Dermis blood vessel endothelial cell (primary cell): ENCODE data around the gene SLC23A2. TPM values are rescaled to one million over a fixed set of nuclear protein-coding genes. Genes with fewer than 3 reads are reported as not detected.
"Not testable (repeated sequence)": the region's sequence is repeated elsewhere in the genome, so short reads cannot be mapped to it uniquely, and the experiment has no call there.

Experiments
- DNase-seq: peaks from one replicate; pipeline ENCODE4 v3.0.0; 2010
- total RNA-seq: library from RNA; depleted of rRNA; stranded (reverse); fragments of >200 nt; gene quantifications from 2 replicates; pipeline ENCODE4 v1.2.3, GENCODE V29; 2014

Gene SLC23A2
- total RNA-seq, 1 donor from 2014 or later, result 18.2 TPM

- no peak for DNase-seq
Measured at GRCh38 chr20:5005326-5005725, 4.0 kb upstream of the SLC23A2 start.

GRCh38 chr20:5004825-5005224 is 3.5 kb upstream of the SLC23A2 start:
- not testable (repeated sequence) for DNase-seq

- DNase-seq, result no peak
Measured at GRCh38 chr20:5003626-5004025, 2.3 kb upstream of the SLC23A2 start.

- no peak for DNase-seq
Measured at GRCh38 chr20:5002077-5002413, 735 bp upstream of the SLC23A2 start.

- peak; percentile 20 for DNase-seq
Measured at GRCh38 chr20:5000263-5001173, 792 bp downstream of the SLC23A2 start.

DNA sequence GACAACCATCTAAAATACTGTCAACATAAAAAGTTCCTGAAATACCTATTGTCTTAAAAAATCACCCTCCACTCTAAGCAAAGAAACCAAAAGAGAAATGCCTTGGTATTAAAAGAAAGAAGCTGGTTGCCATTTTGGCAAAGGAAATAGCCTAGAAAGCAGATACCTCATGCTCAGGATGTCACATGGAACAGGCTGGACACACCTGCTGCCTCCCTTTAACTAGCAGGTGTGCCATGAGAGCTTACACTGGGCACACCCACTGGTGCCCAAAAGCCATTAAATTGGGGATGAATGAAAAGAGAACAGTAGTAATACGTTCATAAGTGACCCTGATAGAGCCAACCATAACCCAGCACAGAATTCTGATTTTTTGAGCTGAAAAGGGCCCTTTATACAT is 1.5 kb downstream of the SLC23A2 start:
- DNase-seq, result no peak

DNA sequence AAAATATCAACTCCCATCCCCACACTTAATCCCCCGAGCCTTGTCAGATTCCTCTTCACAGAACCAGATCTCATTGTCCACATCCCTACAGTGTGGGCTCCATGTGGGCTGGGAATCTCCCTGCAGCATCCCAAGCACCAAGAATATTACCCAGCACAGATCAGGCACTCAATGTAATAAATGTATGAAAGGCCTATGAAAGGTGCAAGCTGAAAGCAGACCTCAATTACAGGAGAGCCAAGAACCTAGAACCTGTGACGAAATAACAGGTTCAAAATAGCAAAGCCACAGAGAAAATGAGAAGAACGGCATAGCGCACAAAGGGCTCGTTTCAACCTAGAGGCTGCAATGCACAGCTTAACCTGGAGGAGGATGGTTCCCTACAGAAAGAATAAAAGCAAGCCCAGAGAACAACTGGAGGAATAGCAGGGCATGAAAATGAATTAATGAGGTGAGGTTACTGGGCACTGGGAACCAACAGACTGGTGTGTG is 3.1 kb downstream of the SLC23A2 start:
- no peak for DNase-seq

- no peak for DNase-seq
Measured at GRCh38 chr20:4997222-4997621, 4.1 kb downstream of the SLC23A2 start.

- DNase-seq, result no peak
Measured at GRCh38 chr20:4989570-4989969, 11.7 kb downstream of the SLC23A2 start.

DNA sequence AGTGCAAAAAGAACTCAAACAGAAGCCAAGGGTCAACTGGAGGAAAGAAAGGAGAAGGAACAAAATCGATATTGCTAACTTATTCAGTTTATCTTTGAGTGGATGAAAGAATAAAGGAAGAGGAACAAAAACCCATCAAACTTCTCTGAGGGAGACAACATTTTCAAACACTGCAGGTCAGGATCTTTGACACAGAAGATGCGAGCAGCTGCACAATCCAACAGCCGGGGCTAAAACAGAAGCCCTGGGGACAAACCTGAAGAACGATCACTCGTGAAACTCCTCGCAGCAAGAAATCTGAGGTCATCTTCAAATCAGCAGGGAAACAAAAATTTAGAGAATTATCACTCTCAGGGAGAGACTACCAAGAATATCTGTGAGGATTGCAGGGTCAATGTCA is 14.2 kb downstream of the SLC23A2 start:
- DNase-seq, result no peak

DNA sequence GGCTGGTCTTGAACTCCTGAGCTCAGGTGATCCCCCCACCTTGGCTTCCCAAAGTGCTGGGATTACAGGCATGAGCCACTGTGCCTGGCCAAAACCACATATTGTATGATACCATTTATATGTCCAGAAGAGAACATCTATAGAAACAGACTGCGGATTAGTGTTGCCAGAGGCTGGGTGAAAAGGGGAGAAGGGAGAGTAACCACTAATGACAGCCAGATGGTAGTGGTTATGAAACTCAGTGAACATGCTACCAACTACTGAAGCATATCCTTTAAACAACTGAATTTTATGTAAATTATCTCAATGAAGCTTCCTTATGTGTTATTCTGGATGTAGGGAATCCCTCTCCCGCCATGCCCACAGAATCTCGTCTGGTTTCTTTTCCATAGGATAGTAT is 15.7 kb downstream of the SLC23A2 start:
- DNase-seq, result no peak

- no peak for DNase-seq
Measured at GRCh38 chr20:4982281-4982680, 19.0 kb downstream of the SLC23A2 start.

DNA sequence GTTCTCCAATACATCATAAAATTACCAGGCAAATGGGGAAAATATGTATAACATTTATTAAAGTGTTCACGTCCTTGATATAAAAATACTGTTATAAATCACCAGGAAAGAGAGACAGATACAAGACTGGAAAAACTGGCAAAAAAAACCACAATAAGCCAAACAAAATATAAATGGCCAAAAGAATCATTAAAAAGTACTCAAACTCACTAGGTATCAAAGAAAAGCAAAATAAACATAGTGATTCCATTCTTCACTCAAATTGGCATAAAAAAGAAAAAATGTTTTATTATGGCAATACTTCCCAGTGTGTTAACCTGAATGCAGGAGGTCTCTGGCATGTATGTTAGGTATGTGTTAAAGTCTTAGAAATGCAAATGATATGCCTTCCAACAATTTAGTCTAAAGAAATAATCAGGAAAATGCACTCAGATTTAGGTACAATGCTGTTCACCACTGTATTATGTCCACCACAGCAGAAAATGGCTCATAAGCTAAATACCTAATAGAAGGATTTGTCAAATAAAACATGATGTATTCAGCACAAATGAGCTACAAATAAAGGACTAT is 21.4 kb downstream of the SLC23A2 start:
- no peak for DNase-seq

DNA sequence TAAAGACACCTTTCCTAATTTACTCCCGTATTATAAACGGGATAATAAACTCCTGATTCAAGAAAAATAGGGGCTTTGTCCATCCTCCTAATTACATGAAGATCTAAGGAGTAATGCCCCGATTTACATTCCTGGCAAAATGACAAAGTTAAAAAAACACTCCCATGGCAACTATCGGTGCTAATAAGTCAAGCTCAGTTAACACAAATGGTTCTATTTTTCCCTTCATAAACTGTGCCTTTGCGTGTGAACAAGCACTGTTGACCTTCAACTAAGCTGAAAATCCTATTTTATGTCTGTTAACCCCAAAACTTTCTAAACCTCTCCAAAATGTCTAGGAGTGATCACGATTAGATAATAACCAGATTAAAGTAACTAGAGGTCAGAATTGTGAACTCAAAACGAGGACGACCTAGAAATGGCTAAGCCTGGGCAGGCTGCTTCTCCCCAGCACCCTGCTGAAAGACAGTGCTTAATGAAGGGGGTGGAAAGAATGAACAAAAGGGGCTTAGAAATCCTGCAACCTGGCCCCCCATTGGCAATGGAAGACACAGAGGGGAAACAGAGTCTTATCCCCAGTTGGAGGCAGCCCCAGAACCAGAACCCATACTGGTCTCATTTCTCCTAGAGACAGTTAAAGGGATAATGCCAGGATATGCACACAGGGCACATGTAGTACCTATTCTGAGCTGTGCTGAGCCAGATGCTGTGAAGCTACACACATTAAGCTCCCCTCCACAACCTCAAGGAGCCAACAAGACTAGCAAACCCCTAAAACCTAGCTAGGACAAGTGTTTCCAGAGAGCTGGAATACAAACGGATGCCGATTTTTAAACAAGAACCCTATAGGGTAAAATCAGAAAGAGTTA is 23.0 kb downstream of the SLC23A2 start:
- peak; percentile 46 for DNase-seq

DNA sequence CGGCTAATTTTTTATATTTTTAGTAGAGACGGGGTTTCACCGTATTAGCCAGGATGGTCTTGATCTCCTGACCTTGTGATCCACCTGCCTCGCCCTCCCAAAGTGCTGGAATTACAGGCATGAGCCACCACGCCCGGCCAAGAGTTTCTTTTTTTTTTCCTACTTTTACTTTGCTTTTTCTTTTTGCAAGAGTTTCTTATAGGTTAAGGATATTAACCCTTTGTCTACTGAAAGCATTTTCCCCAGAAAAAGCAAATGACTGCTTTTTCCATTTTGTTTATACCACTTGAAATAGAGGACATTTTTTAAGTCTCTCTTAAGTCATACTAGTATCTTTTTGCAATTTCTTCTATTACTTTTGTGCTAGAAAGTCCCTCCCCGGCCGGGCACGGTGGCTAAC is 25.3 kb downstream of the SLC23A2 start:
- not testable (repeated sequence) for DNase-seq

GRCh38 chr20:4973330-4974097 is 27.8 kb downstream of the SLC23A2 start:
- peak; percentile 86 for DNase-seq

DNA sequence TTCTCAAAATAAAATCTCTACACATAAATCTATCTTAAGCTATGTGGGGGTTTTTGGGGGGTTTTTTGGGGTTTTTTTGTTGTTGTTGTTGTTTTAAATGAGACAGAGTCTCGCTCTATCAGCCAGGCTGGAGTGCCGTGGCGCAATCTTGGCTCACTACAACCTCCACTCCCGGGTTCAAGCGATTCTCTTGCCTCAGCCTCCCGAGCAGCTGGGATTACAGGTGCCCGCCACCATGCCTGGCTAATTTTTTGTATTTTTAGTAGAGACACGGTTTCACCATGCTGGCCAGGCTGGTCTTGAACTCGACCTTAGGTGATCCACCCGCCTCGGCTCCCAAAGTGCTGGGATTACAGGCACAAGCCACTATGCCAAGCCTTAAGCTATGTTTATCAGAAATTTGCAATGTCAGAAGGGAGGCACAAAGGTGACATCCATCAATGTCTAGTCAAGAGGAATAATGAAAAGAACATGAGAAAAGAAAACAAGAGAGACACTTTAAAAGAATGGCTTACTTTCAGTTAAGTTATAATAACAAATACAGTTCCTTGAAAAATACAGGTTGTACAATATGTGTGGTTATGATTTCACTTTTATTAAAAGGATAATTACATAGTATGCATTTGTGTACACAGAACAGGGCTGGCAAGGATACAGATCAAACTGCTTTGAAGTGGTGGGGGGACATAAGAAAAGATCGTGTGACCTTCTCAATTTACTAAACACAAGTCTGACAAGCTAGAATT is 28.6 kb downstream of the SLC23A2 start:
- peak; percentile 19 for DNase-seq

DNA sequence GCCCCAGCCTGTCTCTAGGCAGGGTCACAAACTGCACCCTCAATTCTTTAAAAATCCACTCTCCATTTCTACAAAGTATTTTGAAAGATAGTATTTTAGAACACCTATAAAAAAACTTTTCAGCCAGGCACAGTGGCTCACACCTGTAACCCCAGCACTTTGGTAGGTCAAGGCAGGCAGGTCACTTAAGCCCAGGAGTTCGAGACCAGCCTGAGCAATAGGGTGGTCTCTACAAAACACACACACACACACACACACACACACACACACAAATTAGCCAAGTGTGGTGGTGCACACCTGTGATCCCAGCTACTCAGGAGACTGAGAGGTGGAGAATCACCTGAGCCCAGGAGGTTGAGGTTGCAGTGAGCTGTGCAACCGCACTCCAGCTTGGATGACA is 30.2 kb downstream of the SLC23A2 start:
- DNase-seq, result no peak

DNA sequence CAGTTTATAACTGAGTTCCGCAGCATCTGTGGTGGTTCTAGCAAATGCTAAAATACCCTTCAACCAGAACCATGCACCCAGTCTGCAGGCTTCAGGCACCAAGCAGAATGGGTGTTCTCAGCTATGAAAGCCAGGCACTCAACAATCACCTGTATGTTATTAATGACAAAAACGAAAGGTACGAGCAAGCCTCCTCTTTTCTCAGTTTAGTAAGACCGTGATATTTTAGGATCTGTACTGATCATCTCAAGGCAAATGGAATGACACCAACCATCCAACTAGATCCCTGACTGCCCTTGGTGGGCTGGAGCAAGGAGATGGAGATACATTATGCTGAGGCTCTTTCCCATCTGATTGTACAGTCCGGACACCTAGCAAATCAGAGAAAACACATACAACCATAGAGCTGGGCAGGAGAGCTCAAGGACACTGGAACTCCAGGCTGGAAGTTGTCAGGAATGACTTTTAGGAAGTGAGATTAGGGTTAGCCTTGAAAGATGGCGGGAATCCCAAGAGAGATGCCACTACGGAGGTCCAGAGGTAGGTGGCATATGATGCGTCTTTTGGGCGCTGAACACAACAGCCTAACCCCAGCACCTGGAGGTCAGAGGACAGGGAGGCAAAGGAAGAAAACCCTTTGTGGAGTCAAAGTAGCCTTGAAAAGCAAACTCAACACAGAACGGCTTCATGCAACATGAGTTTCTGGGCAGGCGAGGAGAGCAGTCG is 33.4 kb downstream of the SLC23A2 start:
- no peak for DNase-seq

- DNase-seq, result no peak
Measured at GRCh38 chr20:4966826-4967751, 34.2 kb downstream of the SLC23A2 start.
